ENCODE data around the gene CIAPIN1. TPM values are rescaled to one million over a fixed set of nuclear protein-coding genes. Genes with fewer than 3 reads are reported as not detected.

The CIAPIN1 gene
- polyA plus RNA-seq, 3 donors: 24.0 to 46.5 (median 42.1) TPM

GRCh38 chr16:57382535-57383275, 64.5 kb downstream of the CIAPIN1 start:
- no peak overlapping the region for H3K4me2 ChIP-seq (replicated peaks; ENCODE audit: extremely low read depth, low read length, poor library complexity, severe bottlenecking)
- TF ChIP-seq CTCF (IDR thresholded peaks at IDR 0.05): no peak
- peaks cover 0 to 1% (median 0%) of the 10 kb centered on the region in 7 donors for H3K9me3 Mint-ChIP-seq
- H3K4me1 ChIP-seq (ENCODE audit: control insufficient read depth in 1 of 2, insufficient read depth in 2 of 2, low read length in 2 of 2): peaks cover 23 to 33% of the 10 kb centered on the region in 2 donors
- peaks cover 6 to 17% (median 15%) of the 10 kb centered on the region in 3 donors for H3K27me3 Mint-ChIP-seq (ENCODE audit: low read depth in 3 of 3)
- H2AFZ ChIP-seq (ENCODE audit: insufficient read depth, low read depth, low read length, poor library complexity, severe bottlenecking): no peak overlapping the region
- H4K20me1 ChIP-seq (ENCODE audit: insufficient read depth, low read length): no peaks in the 10 kb centered on the region
- no peak for DNase-seq
- intact Hi-C loops (cut with micrococcal nuclease): no loop called here
- 96% methylated on average over 12 of the region's 16 CpGs for WGBS (ENCODE audit: insufficient coverage)
- no peaks in the 10 kb centered on the region for H3K27me3 ChIP-seq (ENCODE audit: control insufficient read depth in 2 of 2, insufficient read depth in 2 of 2, low read length in 2 of 2)
- H3K27ac Mint-ChIP-seq: peak overlapping the region in 1 of 7 donors; percentile 53
- H3K4me1 Mint-ChIP-seq: peaks cover 34% of the 10 kb centered on the region
- H3K9ac ChIP-seq (ENCODE audit: insufficient read depth, low read length, poor library complexity, severe bottlenecking): no peak overlapping the region
- H3K4me3 Mint-ChIP-seq: no peak overlapping the region
- H3K79me2 ChIP-seq (ENCODE audit: insufficient read depth, low read length): no peaks in the 10 kb centered on the region
- H3K4me3 ChIP-seq (replicated peaks in 1 of 3; ENCODE audit: low read depth in 2 of 3, low read length in 3 of 3): no peak overlapping the region
- no peaks in the 10 kb centered on the region for H3K36me3 Mint-ChIP-seq
- no peaks in the 10 kb centered on the region for H3K9me3 ChIP-seq (replicated peaks in 1 of 2; ENCODE audit: control insufficient read depth in 1 of 2, insufficient read depth in 1 of 2, low read length in 2 of 2)
- H3K36me3 ChIP-seq (replicated peaks in 1 of 2; ENCODE audit: control insufficient read depth in 1 of 2, insufficient read depth in 2 of 2, low read length in 2 of 2): no peaks in the 10 kb centered on the region
- no peak overlapping the region for H3K27ac ChIP-seq (ENCODE audit: low read depth in 1 of 2, low read length in 2 of 2)

GRCh38 chr16:57381791-57382534, 65.2 kb downstream of the CIAPIN1 start:
- Mint-ChIP-seq H3K9me3 (peaks cover 0 to 1% (median 0%) of the 10 kb centered on the region in 7 donors), H3K4me3 (no peak overlapping the region), H3K36me3 (no peaks in the 10 kb centered on the region), H3K27me3 (ENCODE audit: low read depth in 3 of 3) (peaks cover 8 to 18% (median 14%) of the 10 kb centered on the region in 3 donors), H3K27ac (peak overlapping the region in 1 of 7 donors; percentile 53), H3K4me1 (peaks cover 37% of the 10 kb centered on the region)
- no peak overlapping the region for H3K4me3 ChIP-seq (replicated peaks in 1 of 3; ENCODE audit: low read depth in 2 of 3, low read length in 3 of 3)
- H3K36me3 ChIP-seq (replicated peaks in 1 of 2; ENCODE audit: control insufficient read depth in 1 of 2, insufficient read depth in 2 of 2, low read length in 2 of 2): no peaks in the 10 kb centered on the region
- H3K27me3 ChIP-seq (ENCODE audit: control insufficient read depth in 2 of 2, insufficient read depth in 2 of 2, low read length in 2 of 2): no peaks in the 10 kb centered on the region
- no peak overlapping the region for H3K4me2 ChIP-seq (replicated peaks; ENCODE audit: extremely low read depth, low read length, poor library complexity, severe bottlenecking)
- no peaks in the 10 kb centered on the region for H3K9me3 ChIP-seq (replicated peaks in 1 of 2; ENCODE audit: control insufficient read depth in 1 of 2, insufficient read depth in 1 of 2, low read length in 2 of 2)
- peaks cover 23 to 33% of the 10 kb centered on the region in 2 donors for H3K4me1 ChIP-seq (ENCODE audit: control insufficient read depth in 1 of 2, insufficient read depth in 2 of 2, low read length in 2 of 2)
- no peak for TF ChIP-seq CTCF (IDR thresholded peaks at IDR 0.05)
- H2AFZ ChIP-seq (ENCODE audit: insufficient read depth, low read depth, low read length, poor library complexity, severe bottlenecking): no peak overlapping the region
- H3K9ac ChIP-seq (ENCODE audit: insufficient read depth, low read length, poor library complexity, severe bottlenecking): no peak overlapping the region
- H3K79me2 ChIP-seq (ENCODE audit: insufficient read depth, low read length): no peaks in the 10 kb centered on the region
- no peak for DNase-seq
- intact Hi-C loops (cut with micrococcal nuclease): no loop called here
- H4K20me1 ChIP-seq (ENCODE audit: insufficient read depth, low read length): no peaks in the 10 kb centered on the region
- 96% methylated on average over 34 of the region's 35 CpGs for WGBS (ENCODE audit: insufficient coverage)
- no peak overlapping the region for H3K27ac ChIP-seq (ENCODE audit: low read depth in 1 of 2, low read length in 2 of 2)

Data from CD14-positive monocyte (primary cell).